Nephron (organoid): ENCODE data around the gene CCNG2.

Source experiments
- H3K27ac Mint-ChIP-seq, 3 experiments: 2 replicates each; pipeline ENCODE4 v1.8.0; 2020; ENCODE audit warnings: mixed read lengths in 3 of 3, mild to moderate bottlenecking in 2 of 3, moderate library complexity in 1 of 3
- H3K27me3 Mint-ChIP-seq: 2 replicates; pipeline ENCODE4 v1.8.0; 2021; ENCODE audit warnings: low read depth, mild to moderate bottlenecking, moderate library complexity, mixed read lengths
- H3K36me3 Mint-ChIP-seq: 2 replicates; pipeline ENCODE4 v1.8.0; 2020; ENCODE audit warnings: low read depth, mixed read lengths
- H3K4me1 Mint-ChIP-seq: 2 replicates; pipeline ENCODE4 v1.8.0; 2020; ENCODE audit warnings: mixed read lengths
- H3K4me3 Mint-ChIP-seq, 3 experiments: 2 replicates each; pipeline ENCODE4 v1.8.0; 2020; ENCODE audit warnings: mild to moderate bottlenecking in 3 of 3, mixed read lengths in 3 of 3, moderate library complexity in 2 of 3
- H3K9me3 Mint-ChIP-seq: 2 replicates; pipeline ENCODE4 v1.8.0; 2020; ENCODE audit warnings: mixed read lengths
- TF ChIP-seq, protein P1 (sequence below), 3 experiments: fragments of 200-600 bp; sonication (generic); IDR thresholded peaks; one replicate each; pipeline ENCODE4 v1.5.0; 2021; ENCODE audit warnings: antibody characterized with exemption in 3 of 3; ENCODE audit not compliant: unreplicated experiment in 3 of 3

The CCNG2 gene

DNA sequence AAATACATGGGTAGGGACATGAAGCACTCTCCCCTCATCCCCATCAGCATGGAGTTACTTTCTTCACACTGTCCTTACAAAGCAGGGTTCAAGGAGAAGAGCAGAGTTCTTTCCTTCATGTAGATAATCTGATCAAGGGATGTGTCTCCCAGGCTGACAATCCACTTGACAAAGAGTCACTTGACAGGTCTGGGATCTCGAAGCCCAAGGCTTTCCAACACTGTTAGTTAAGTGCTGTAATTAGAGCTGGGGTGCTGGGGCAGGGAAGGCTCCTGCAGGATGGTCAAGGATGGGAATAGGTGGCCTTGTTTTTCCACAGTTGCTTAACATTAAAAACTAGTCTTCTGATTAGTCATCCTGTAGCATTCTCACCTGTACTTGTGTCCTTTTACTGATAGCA is 38.0 kb downstream of the CCNG2 start:
- no peaks in the 10 kb centered on the region for H3K36me3 Mint-ChIP-seq
- peaks cover 6% of the 10 kb centered on the region for H3K27me3 Mint-ChIP-seq
- TF ChIP-seq, protein P1, sequence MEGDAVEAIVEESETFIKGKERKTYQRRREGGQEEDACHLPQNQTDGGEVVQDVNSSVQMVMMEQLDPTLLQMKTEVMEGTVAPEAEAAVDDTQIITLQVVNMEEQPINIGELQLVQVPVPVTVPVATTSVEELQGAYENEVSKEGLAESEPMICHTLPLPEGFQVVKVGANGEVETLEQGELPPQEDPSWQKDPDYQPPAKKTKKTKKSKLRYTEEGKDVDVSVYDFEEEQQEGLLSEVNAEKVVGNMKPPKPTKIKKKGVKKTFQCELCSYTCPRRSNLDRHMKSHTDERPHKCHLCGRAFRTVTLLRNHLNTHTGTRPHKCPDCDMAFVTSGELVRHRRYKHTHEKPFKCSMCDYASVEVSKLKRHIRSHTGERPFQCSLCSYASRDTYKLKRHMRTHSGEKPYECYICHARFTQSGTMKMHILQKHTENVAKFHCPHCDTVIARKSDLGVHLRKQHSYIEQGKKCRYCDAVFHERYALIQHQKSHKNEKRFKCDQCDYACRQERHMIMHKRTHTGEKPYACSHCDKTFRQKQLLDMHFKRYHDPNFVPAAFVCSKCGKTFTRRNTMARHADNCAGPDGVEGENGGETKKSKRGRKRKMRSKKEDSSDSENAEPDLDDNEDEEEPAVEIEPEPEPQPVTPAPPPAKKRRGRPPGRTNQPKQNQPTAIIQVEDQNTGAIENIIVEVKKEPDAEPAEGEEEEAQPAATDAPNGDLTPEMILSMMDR (IDR thresholded peaks at IDR 0.05; ENCODE audit: unreplicated experiment in 3 of 3) = no peak
- peaks cover 47% of the 10 kb centered on the region for H3K4me1 Mint-ChIP-seq
- H3K27ac Mint-ChIP-seq = no peak overlapping the region
- H3K9me3 Mint-ChIP-seq = no peaks in the 10 kb centered on the region
- H3K4me3 Mint-ChIP-seq = no peak overlapping the region

DNA sequence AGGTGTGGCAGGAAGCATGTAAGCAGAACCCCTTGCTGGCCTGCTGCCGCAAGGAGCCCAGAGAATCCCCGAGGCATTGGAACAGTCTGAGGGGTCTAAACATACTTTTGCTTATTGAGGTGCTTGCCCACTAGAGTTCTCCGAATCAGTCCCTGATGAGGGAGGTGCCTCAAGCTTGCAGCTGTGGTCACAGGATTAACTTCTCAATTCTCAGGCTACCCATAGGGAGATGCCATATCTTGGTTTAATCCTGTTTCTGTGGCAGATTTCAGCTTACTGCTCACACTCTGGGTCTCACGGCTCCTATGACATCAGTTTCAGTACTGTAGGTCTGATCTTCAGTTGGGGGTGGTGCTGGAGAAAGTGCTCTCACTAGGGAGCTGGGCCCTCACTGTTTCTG is 39.9 kb downstream of the CCNG2 start:
- H3K36me3 Mint-ChIP-seq = no peaks in the 10 kb centered on the region
- peaks cover 6% of the 10 kb centered on the region for H3K27me3 Mint-ChIP-seq

DNA sequence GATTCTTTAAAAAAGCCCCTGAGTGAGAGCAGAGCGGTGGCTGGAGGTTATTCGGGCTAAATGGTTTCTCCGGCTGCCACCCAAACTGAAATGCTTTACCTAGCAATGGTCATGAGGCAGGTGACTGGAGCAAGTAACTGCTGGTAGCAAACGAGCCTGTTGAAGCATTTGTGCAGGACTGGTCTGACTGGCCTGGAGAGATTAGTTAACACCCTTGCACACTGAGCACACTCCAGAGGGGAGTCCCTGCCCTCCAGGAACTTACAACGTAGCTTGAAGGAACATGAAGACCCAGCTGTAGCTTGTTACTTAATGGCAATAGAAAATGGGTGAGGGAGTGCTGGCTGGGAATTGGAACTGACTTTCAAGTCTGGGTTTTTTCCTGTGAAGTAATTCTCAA is 40.4 kb downstream of the CCNG2 start:
- TF ChIP-seq, protein P1 (IDR thresholded peaks at IDR 0.05; ENCODE audit: unreplicated experiment in 3 of 3) = no peak
- Mint-ChIP-seq H3K4me1 (peaks cover 40% of the 10 kb centered on the region), H3K36me3 (no peaks in the 10 kb centered on the region), H3K27me3 (peaks cover 6% of the 10 kb centered on the region), H3K27ac (peak overlapping the region; percentile 49 to 65 (median 57)), H3K4me3 (no peak overlapping the region), H3K9me3 (no peaks in the 10 kb centered on the region)

More for the DNA sequence above, 39.9 kb downstream of the CCNG2 start:
- H3K9me3 Mint-ChIP-seq = no peaks in the 10 kb centered on the region
- TF ChIP-seq, protein P1 (IDR thresholded peaks at IDR 0.05; ENCODE audit: unreplicated experiment in 3 of 3) = no peak
- no peak overlapping the region for H3K4me3 Mint-ChIP-seq
- peak overlapping the region; percentile 49 to 65 (median 57) for H3K27ac Mint-ChIP-seq
- peaks cover 40% of the 10 kb centered on the region for H3K4me1 Mint-ChIP-seq

DNA sequence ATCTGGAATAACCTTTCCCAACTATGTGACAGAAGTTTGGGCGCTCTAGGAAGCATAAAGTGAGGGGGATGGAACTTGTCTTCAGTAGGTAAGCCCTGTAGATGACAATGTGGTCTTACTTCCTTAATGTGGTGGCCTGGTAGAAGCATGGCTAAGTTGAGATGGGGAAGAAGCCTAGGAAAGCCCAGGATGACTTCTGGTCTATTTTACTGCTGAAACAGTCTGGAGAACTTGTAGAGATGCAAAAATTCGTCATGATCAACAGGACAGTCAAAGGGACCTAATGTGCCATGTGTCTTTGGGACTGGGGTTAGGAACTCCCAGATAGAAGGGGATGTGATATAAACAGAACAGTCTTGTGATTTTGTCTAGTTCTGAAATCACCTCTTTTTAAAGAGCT is 40.8 kb downstream of the CCNG2 start:
- Mint-ChIP-seq H3K36me3 (no peaks in the 10 kb centered on the region), H3K9me3 (no peaks in the 10 kb centered on the region), H3K4me3 (no peak overlapping the region), H3K27ac (peak overlapping the region in 2 of 3 experiments; percentile 49 to 65), H3K27me3 (peaks cover 6% of the 10 kb centered on the region), H3K4me1 (peaks cover 40% of the 10 kb centered on the region)
- TF ChIP-seq, protein P1 (IDR thresholded peaks at IDR 0.05; ENCODE audit: unreplicated experiment in 3 of 3) = no peak

DNA sequence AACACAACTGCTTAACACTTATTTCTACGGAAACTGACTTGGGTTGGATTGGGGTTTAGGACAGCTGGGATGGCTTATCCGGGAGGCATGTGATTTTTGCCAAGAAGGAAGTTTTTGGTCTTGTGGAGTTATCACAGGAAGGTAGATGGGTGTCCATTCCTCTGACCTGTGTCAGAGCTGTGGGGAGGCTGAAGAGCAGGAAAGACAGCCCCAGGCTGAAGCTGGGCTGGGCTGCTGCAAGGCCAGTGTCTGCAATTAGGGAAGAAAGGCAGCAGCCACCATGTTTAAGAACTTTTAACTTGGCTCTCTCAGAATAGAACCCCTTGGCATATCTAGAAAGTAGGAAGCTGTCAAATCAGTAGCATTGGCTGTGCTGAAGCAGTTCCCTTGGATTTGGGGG is 42.3 kb downstream of the CCNG2 start:
- H3K36me3 Mint-ChIP-seq = no peaks in the 10 kb centered on the region
- H3K4me3 Mint-ChIP-seq = no peak overlapping the region

DNA sequence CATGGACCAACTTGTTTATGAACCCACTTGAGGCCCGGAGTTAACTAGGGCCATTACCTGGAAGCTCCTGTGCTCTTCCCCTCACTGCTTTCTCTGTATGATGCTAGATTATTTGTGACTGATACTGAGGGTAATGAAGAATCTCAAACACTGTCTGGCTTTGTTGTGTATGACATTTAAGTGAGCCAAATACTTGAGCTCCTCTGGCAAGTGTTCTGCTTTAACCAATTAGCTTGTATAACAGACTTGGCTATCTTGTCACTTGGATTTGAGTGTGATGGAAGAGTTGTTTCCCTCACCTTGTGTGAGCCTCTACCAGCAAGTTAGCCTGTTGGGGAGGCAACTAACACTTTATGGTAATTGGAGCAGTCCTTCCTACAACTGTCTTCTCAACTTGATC is 42.7 kb downstream of the CCNG2 start:
- no peaks in the 10 kb centered on the region for H3K27me3 Mint-ChIP-seq
- peaks cover 46% of the 10 kb centered on the region for H3K4me1 Mint-ChIP-seq
- H3K4me3 Mint-ChIP-seq = no peak overlapping the region
- H3K9me3 Mint-ChIP-seq = no peaks in the 10 kb centered on the region
- TF ChIP-seq, protein P1 (IDR thresholded peaks at IDR 0.05; ENCODE audit: unreplicated experiment in 3 of 3) = no peak
- H3K27ac Mint-ChIP-seq = no peak overlapping the region
- H3K36me3 Mint-ChIP-seq = no peaks in the 10 kb centered on the region

More for the DNA sequence above, 42.3 kb downstream of the CCNG2 start:
- Mint-ChIP-seq H3K27me3 (no peaks in the 10 kb centered on the region), H3K9me3 (no peaks in the 10 kb centered on the region), H3K27ac (no peak overlapping the region), H3K4me1 (peaks cover 44% of the 10 kb centered on the region)
- TF ChIP-seq, protein P1 (IDR thresholded peaks at IDR 0.05; ENCODE audit: unreplicated experiment in 3 of 3) = no peak
